H1 (cell line): ENCODE data around the gene FAM169A. TPM values are rescaled to one million over a fixed set of nuclear protein-coding genes. Genes with fewer than 3 reads are reported as not detected.

Source experiments
- CTCF ChIA-PET: fragments of 300-600 bp; sonication (Branson Sonifier 250); formaldehyde crosslinking; loops from one replicate; lab custom pipeline; 2021; ENCODE audit not compliant: partially characterized antibody; lab: Charles Lee
- POLR2A ChIA-PET: fragments of 300-600 bp; sonication (Branson Sonifier 250); formaldehyde crosslinking; loops from one replicate; lab custom pipeline; 2021; ENCODE audit warnings: inconsistent platforms; ENCODE audit not compliant: partially characterized antibody; lab: Charles Lee
- DNase-seq, 2 experiments: peaks; one replicate each; pipeline versions ENCODE4 v3.0.0 to v3.0.0-alpha.2; 2010 to 2022; ENCODE audit warnings: low spot score in 2 of 2, low read depth in 1 of 2, mixed read lengths in 1 of 2
- FAIRE-seq: peaks from 2 replicates; lab custom pipeline; 2011; peaks lifted over from hg19 to GRCh38; lab: Jason Lieb, UNC
- H2AFZ ChIP-seq: 2 replicates; pipeline ENCODE4 v1.8.1; 2012; ENCODE audit warnings: low read length, inconsistent platforms
- H2AK5ac ChIP-seq: 2 replicates; pipeline ENCODE4 v1.6.1; 2013; ENCODE audit warnings: low read depth, low read length
- H2BK120ac ChIP-seq: replicated peaks from 2 replicates; pipeline ENCODE3; 2013; ENCODE audit warnings: low read depth, low read length, inconsistent platforms
- H2BK12ac ChIP-seq: 2 replicates; pipeline ENCODE4 v1.6.1; 2013; ENCODE audit warnings: low read depth, low read length
- H2BK15ac ChIP-seq: 2 replicates; pipeline ENCODE4 v1.6.1; 2013; ENCODE audit warnings: low read length
- H2BK20ac ChIP-seq: 2 replicates; pipeline ENCODE4 v1.6.1; 2013; ENCODE audit warnings: low read length
- H2BK5ac ChIP-seq: 2 replicates; pipeline ENCODE4 v1.6.1; 2013; ENCODE audit warnings: low read depth, low read length
- H3K14ac ChIP-seq: 2 replicates; pipeline ENCODE4 v1.6.1; 2013; ENCODE audit warnings: inconsistent platforms; ENCODE audit not compliant: insufficient read length
- H3K18ac ChIP-seq: 2 replicates; pipeline ENCODE4 v1.6.1; 2013; ENCODE audit warnings: low read length; ENCODE audit errors: extremely low read depth
- H3K23ac ChIP-seq: 2 replicates; pipeline ENCODE4 v1.6.1; 2013; ENCODE audit warnings: inconsistent platforms; ENCODE audit not compliant: insufficient read length
- H3K23me2 ChIP-seq: 2 replicates; pipeline ENCODE4 v1.6.1; 2013; ENCODE audit warnings: low read depth, low read length
- H3K27ac ChIP-seq: 2 replicates; pipeline ENCODE4 v1.6.1; 2011; ENCODE audit warnings: low read depth, low read length, inconsistent platforms
- H3K27me3 ChIP-seq, 4 experiments: replicated peaks in 1 of 4; 1 replicate in 1 of 4; 2 replicates in 3 of 4; pipeline versions ENCODE4 v1.6.1 to v1.8.1; 2011 to 2013; ENCODE audit warnings: low read length in 3 of 4, mild to moderate bottlenecking in 3 of 4, inconsistent platforms in 2 of 4, mixed read lengths in 2 of 4, moderate library complexity in 1 of 4; ENCODE audit not compliant: control insufficient read depth in 3 of 4, insufficient read depth in 3 of 4; ENCODE audit errors: extremely low read depth in 1 of 4
- H3K36me3 ChIP-seq, 4 experiments: 2 replicates each; pipeline versions ENCODE4 v1.6.1 to v1.8.1; 2011 to 2013; ENCODE audit warnings: mild to moderate bottlenecking in 4 of 4, low read length in 3 of 4, moderate library complexity in 2 of 4, control low read depth in 1 of 4, inconsistent platforms in 1 of 4; ENCODE audit not compliant: insufficient read depth in 4 of 4, control insufficient read depth in 2 of 4
- H3K4ac ChIP-seq: replicated peaks from 2 replicates; pipeline ENCODE3; 2013; ENCODE audit warnings: low read length, low read depth, mixed read lengths, inconsistent platforms; ENCODE audit not compliant: insufficient read length
- H3K4me1 ChIP-seq, 4 experiments: replicated peaks in 1 of 4; 1 replicate in 1 of 4; 2 replicates in 3 of 4; pipeline versions ENCODE4 v1.6.1 to v1.8.1; 2011 to 2013; ENCODE audit warnings: low read length in 3 of 4, inconsistent platforms in 2 of 4, mixed read lengths in 1 of 4; ENCODE audit not compliant: insufficient read depth in 4 of 4, control insufficient read depth in 3 of 4
- H3K4me2 ChIP-seq, 2 experiments: 2 replicates each; pipeline versions ENCODE4 v1.6.1 to v1.8.1; 2011 to 2013; ENCODE audit warnings: low read depth in 2 of 2, low read length in 2 of 2, control low read depth in 1 of 2, inconsistent platforms in 1 of 2, mild to moderate bottlenecking in 1 of 2; ENCODE audit not compliant: insufficient read depth in 1 of 2
- H3K4me3 ChIP-seq, 4 experiments: fragments of 200-600, 300-600 bp in 1 of 4; sonication (generic), shearing (Covaris generic), sonication (Bioruptor Twin) in 1 of 4; 2 replicates each; pipeline versions ENCODE4 v1.5.1 to v1.8.1; 2011 to 2016; ENCODE audit warnings: low read length in 4 of 4, low read depth in 3 of 4, control low read depth in 2 of 4, inconsistent platforms in 2 of 4, mild to moderate bottlenecking in 2 of 4, mixed read lengths in 1 of 4, moderate library complexity in 1 of 4; ENCODE audit not compliant: insufficient read depth in 2 of 4; ENCODE audit errors: extremely low read depth in 1 of 4
- H3K56ac ChIP-seq: replicated peaks from 2 replicates; pipeline ENCODE3; 2013; ENCODE audit warnings: low read depth, mild to moderate bottlenecking, mixed read lengths, low read length, inconsistent platforms; ENCODE audit not compliant: insufficient read length
- H3K79me1 ChIP-seq: 2 replicates; pipeline ENCODE4 v1.6.1; 2013; ENCODE audit warnings: low read depth, low read length, control low read depth
- H3K79me2 ChIP-seq, 2 experiments: 2 replicates each; pipeline versions ENCODE4 v1.6.1 to v1.8.1; 2012 to 2013; ENCODE audit warnings: low read length in 2 of 2, mild to moderate bottlenecking in 2 of 2, inconsistent platforms in 1 of 2; ENCODE audit not compliant: insufficient read depth in 2 of 2, control insufficient read depth in 1 of 2
- H3K9ac ChIP-seq, 4 experiments: replicated peaks in 1 of 4; 1 replicate in 1 of 4; 2 replicates in 3 of 4; pipeline versions ENCODE4 v1.6.1 to v1.8.1; 2011 to 2013; ENCODE audit warnings: low read depth in 3 of 4, low read length in 3 of 4, control low read depth in 2 of 4, mild to moderate bottlenecking in 2 of 4, moderate library complexity in 2 of 4, inconsistent platforms in 1 of 4; ENCODE audit errors: extremely low read depth in 1 of 4
- H3K9me3 ChIP-seq, 2 experiments: 2 replicates each; pipeline versions ENCODE4 v1.6.1 to v1.8.1; 2012 to 2013; ENCODE audit warnings: mild to moderate bottlenecking in 2 of 2, moderate library complexity in 2 of 2, control low read depth in 1 of 2, inconsistent platforms in 1 of 2, low read depth in 1 of 2, low read length in 1 of 2, mixed read lengths in 1 of 2; ENCODE audit not compliant: insufficient read depth in 2 of 2
- H4K20me1 ChIP-seq, 2 experiments: replicated peaks in 1 of 2; 2 replicates each; pipeline versions ENCODE3 to v1.8.1; 2011 to 2013; ENCODE audit warnings: inconsistent platforms in 2 of 2, low read length in 2 of 2, mild to moderate bottlenecking in 1 of 2; ENCODE audit not compliant: insufficient read depth in 2 of 2, control insufficient read depth in 1 of 2
- H4K5ac ChIP-seq: 2 replicates; pipeline ENCODE4 v1.6.1; 2013; ENCODE audit warnings: low read length, low read depth, mixed read lengths, inconsistent platforms; ENCODE audit not compliant: insufficient read length
- H4K8ac ChIP-seq: 2 replicates; pipeline ENCODE4 v1.8.0; 2013; ENCODE audit warnings: mild to moderate bottlenecking, moderate library complexity, low read length, inconsistent platforms; ENCODE audit not compliant: insufficient read depth; ENCODE audit errors: extremely low read depth
- H4K91ac ChIP-seq: replicated peaks from 2 replicates; pipeline ENCODE3; 2013; ENCODE audit warnings: low read length, mixed read lengths, inconsistent platforms; ENCODE audit not compliant: insufficient read length
- ASH2L ChIP-seq: fragments of 200-600, 300-600 bp; sonication (generic); IDR thresholded peaks from one replicate; pipeline ENCODE4 v1.7.1; 2017; ENCODE audit warnings: low read length
- BRCA1 ChIP-seq: IDR thresholded peaks from 2 replicates; pipeline ENCODE4 v1.6.1; 2012; ENCODE audit warnings: low read depth, low read length, improper control_type of control experiment
- CBX8 ChIP-seq: fragments of 300-800, 300-1000 bp; sonication (generic); IDR thresholded peaks from 2 replicates; pipeline ENCODE4 v1.7.1; 2016; ENCODE audit warnings: low read depth, low read length, borderline replicate concordance
- CTBP2 ChIP-seq: IDR thresholded peaks from 2 replicates; pipeline ENCODE4 v1.7.0; 2011; ENCODE audit warnings: borderline replicate concordance, mild to moderate bottlenecking, moderate library complexity, mixed read lengths, low read length; ENCODE audit not compliant: insufficient read depth, insufficient read length
- JUN ChIP-seq: IDR thresholded peaks from 2 replicates; pipeline ENCODE4 v1.6.1; 2011; ENCODE audit warnings: low read depth, mild to moderate bottlenecking, improper control_type of control experiment, low read length
- POLR2A ChIP-seq, 2 experiments: IDR thresholded peaks; 1 replicate in 1 of 2; 2 replicates in 1 of 2; pipeline ENCODE4 v1.6.1; 2011; ENCODE audit warnings: low read depth in 2 of 2, low read length in 2 of 2, mild to moderate bottlenecking in 2 of 2; ENCODE audit errors: control extremely low read depth in 1 of 2
- POLR2AphosphoS5 ChIP-seq: IDR thresholded peaks from 2 replicates; pipeline ENCODE4 v1.6.1; 2011; ENCODE audit warnings: low read depth, low read length
- SIX5 ChIP-seq: IDR thresholded peaks from 2 replicates; pipeline ENCODE4 v1.6.1; 2011; ENCODE audit warnings: mild to moderate bottlenecking, low read depth, low read length
- TAF7 ChIP-seq: optimal IDR thresholded peaks from 2 replicates; pipeline ENCODE3; 2011; ENCODE audit warnings: low read depth, mild to moderate bottlenecking, inconsistent platforms, low read length, moderate library complexity, borderline replicate concordance
- TEAD4 ChIP-seq: IDR thresholded peaks from 2 replicates; pipeline ENCODE4 v1.6.1; 2012; ENCODE audit warnings: low read depth, low read length, inconsistent platforms, mixed read lengths
- ZNF274 ChIP-seq: IDR thresholded peaks from 2 replicates; pipeline ENCODE4 v1.7.0; 2012; ENCODE audit warnings: low read length, borderline replicate concordance; ENCODE audit errors: extremely low read depth
- WGBS, 2 experiments: shearing (Covaris generic) in 1 of 2; methylation state at CpG; one replicate each; pipeline versions ENCODE4 v1.1.6 to v1.1.7; 2013 to 2015; ENCODE audit warnings: low lambda C conversion rate in 2 of 2, mixed read lengths in 2 of 2, inconsistent platforms in 1 of 2, low coverage in 1 of 2, missing lambda C conversion rate in 1 of 2; ENCODE audit not compliant: insufficient replicate concordance in 2 of 2, insufficient coverage in 1 of 2, insufficient read length in 1 of 2; ENCODE audit errors: extremely low coverage in 1 of 2, missing lambda C conversion rate in 1 of 2; 5-methylcytosine and 5-hydroxymethylcytosine counted together
- polyA plus RNA-seq, 7 experiments: library from polyadenylated mRNA; depleted of rRNA in 3 of 7; stranded (reverse) in 5 of 7; unstranded in 2 of 7; fragments of >200 nt in 5 of 7; fragments of 200-250 nt in 2 of 7; gene quantifications; 1 replicate in 5 of 7; 2 replicates in 1 of 7; 4 replicates in 1 of 7; pipeline versions ENCODE4 v1.2.1 to v1.2.3, GENCODE V29; 2011 to 2013; ENCODE audit warnings: missing spikeins in 2 of 7, mixed read lengths in 2 of 7
- total RNA-seq: library from RNA; stranded (reverse); fragmentation: NEBNext Ultra II Directional; extraction: Animal tissue kit (Norgen Biotek cat#: 25700); gene quantifications from 2 replicates; pipeline ENCODE4 v1.2.1, GENCODE V29; 2021

Gene FAM169A
- total and polyA plus RNA-seq, 2 of the 8 experiments (the other 6 are each of a cell fraction or from before 2014, with no cell fraction given), result 12.6 to 83.1 TPM

- CTCF ChIA-PET, result interaction anchor here (0.6 to 1.3 kb wide), 4 partner anchors 9 to 128 kb away, joined by 3 to 4 read pairs (median 3); no protein-coding TSS in a partner anchor
- H3K27ac ChIP-seq, result peak overlapping the region; percentile 93; the same call in 1 of the 2 replicates
Measured at GRCh38 chr5:74866596-74867162, 492 bp upstream of the FAM169A start.

More at GRCh38 chr5:74866596-74867162, 492 bp upstream of the FAM169A start:
- Histone ChIP-seq H3K4me3 (peak overlapping the region; percentile 90 to 99 (median 92)), H3K23ac (no peak overlapping the region), H3K4me2 (peak overlapping the region; percentile 75 to 91), H2BK15ac (no peak overlapping the region), H2BK120ac (peak overlapping the region; percentile 80), H3K18ac (peak overlapping the region; percentile 73), H3K36me3 (no peaks in the 10 kb centered on the region; a peak in 2 of 8 replicates), H3K9me3 (no peaks in the 10 kb centered on the region), H4K20me1 (peaks cover 7 to 8% of the 10 kb centered on the region in 2 experiments), H4K8ac (peak overlapping the region; percentile 99; the same call in 1 of the 2 replicates), H3K79me2 (peaks cover 24 to 41% of the 10 kb centered on the region in 2 experiments), H2AFZ (0 out of 2 replicates have a peak overlapping the region, but pooled peaks have one; percentile 13), H3K14ac (peak overlapping the region; percentile 29), H2AK5ac (no peak overlapping the region), H3K4me1 (peaks cover 2 to 23% (median 16%) of the 10 kb centered on the region in 4 experiments; a peak in 6 of 7 replicates), H2BK5ac (peak overlapping the region; percentile 83), H4K91ac (peak overlapping the region; percentile 67), H3K4ac (no peak overlapping the region), H3K79me1 (peaks cover 3% of the 10 kb centered on the region; the same call in 1 of the 2 replicates), H3K56ac (peak overlapping the region; percentile 55), H3K23me2 (peaks cover 7% of the 10 kb centered on the region), H4K5ac (peak overlapping the region; percentile 74), H3K9ac (peak overlapping the region; percentile 74 to 99 (median 95)), H3K27me3 (no peaks in the 10 kb centered on the region), H2BK12ac (0 out of 2 replicates have a peak overlapping the region, but pooled peaks have one; percentile 18), H2BK20ac (no peak overlapping the region)
- 2% methylated on average over 35 of the region's 37 CpGs; no CpG with 5 or more reads in 1 of the 2 experiments for WGBS, 2 experiments
- TF ChIP-seq BRCA1 (no peak), CBX8 (no peak), JUN (no peak), ASH2L (peak; percentile 80), TAF7 (peak; percentile 60), CTBP2 (peak; percentile 71), POLR2AphosphoS5 (peak; percentile 65; the same call in 1 of the 2 replicates), POLR2A (IDR thresholded peaks at IDR 0.05; ENCODE audit: control extremely low read depth in 1 of 2, low read depth in 2 of 2, low read length in 2 of 2) (0 out of 3 replicates have a peak, but pooled peaks of 1 of the 2 experiments have one; percentile 25), ZNF274 (no peak), SIX5 (no peak), TEAD4 (peak; percentile 61; the same call in 1 of the 2 replicates)
- FAIRE-seq (peak; percentile 70), DNase-seq (peak in 1 of 2 experiments; percentile 73)
- POLR2A ChIA-PET, result interaction anchor here (0.8 to 5.0 kb wide), 13 partner anchors 9 to 180 kb away, joined by 3 to 31 read pairs (median 4); partner anchors contain the start of genes GFM2 and NSA2
